ENCODE measurements around the gene TAF11L11. TPM values are rescaled to one million over a fixed set of nuclear protein-coding genes. Genes with fewer than 3 reads are reported as not detected.

TAF11L11 gene
- total RNA-seq (2022; extraction: Qiagen RNA extraction): 0.07 to 0.17 TPM (median 0.10 TPM) in 4 of 5 replicates, not detected in the other

GRCh38 chr5:17603880-17604279 is at the start of gene TAF11L11:
Gene TAF11L11, plus strand, starts transcription at chr5:17604183.

GRCh38 chr5:17585658-17586057 is 18.3 kb upstream of the TAF11L11 start, which contains the start of gene TAF11L7:
Gene TAF11L7, minus strand, starts transcription at chr5:17585758.

GRCh38 chr5:17590860-17591259 is 13.1 kb upstream of the TAF11L11 start, which contains the start of gene TAF11L8:
Gene TAF11L8, minus strand, starts transcription at chr5:17590960.

GRCh38 chr5:17594255-17594654 is 9.7 kb upstream of the TAF11L11 start, which contains the start of gene TAF11L9:
Gene TAF11L9, minus strand, starts transcription at chr5:17594394.

GRCh38 chr5:17597728-17598127 is 6.3 kb upstream of the TAF11L11 start, which contains the start of gene TAF11L10:
Gene TAF11L10, minus strand, starts transcription at chr5:17597828.

GRCh38 chr5:17610092-17610491 is 6.1 kb downstream of the TAF11L11 start, which contains the start of gene TAF11L12:
Gene TAF11L12, plus strand, starts transcription at chr5:17610392.

GRCh38 chr5:17631788-17632187 is 27.8 kb downstream of the TAF11L11 start, which contains the start of gene TAF11L13:
Gene TAF11L13, plus strand, starts transcription at chr5:17632088.

GRCh38 chr5:17634160-17634559 is 30.2 kb downstream of the TAF11L11 start, which contains the start of gene TAF11L14:
Gene TAF11L14, plus strand, starts transcription at chr5:17634460.

Other genes with a start within 250 kb of the TAF11L11 start
- not detected in 5 replicates for gene TAF11L2, start 106.0 kb upstream of the TAF11L11 start, total RNA-seq (2022; extraction: Qiagen RNA extraction)
- gene TAF11L3, start 85.8 kb upstream of the TAF11L11 start, total RNA-seq (2022; extraction: Qiagen RNA extraction): not detected in 5 replicates
- not detected in 5 replicates for gene TAF11L4, start 82.4 kb upstream of the TAF11L11 start, total RNA-seq (2022; extraction: Qiagen RNA extraction)
- gene TAF11L5, start 78.9 kb upstream of the TAF11L11 start, total RNA-seq (2022; extraction: Qiagen RNA extraction): not detected in 5 replicates
- gene TAF11L6, start 75.5 kb upstream of the TAF11L11 start, total RNA-seq (2022; extraction: Qiagen RNA extraction): not detected in 5 replicates
- not detected in 5 replicates for gene TAF11L7, start 18.4 kb upstream of the TAF11L11 start, total RNA-seq (2022; extraction: Qiagen RNA extraction)
- gene TAF11L8, start 13.2 kb upstream of the TAF11L11 start, total RNA-seq (2022; extraction: Qiagen RNA extraction): not detected in 5 replicates
- not detected in 5 replicates for gene TAF11L9, start 9.8 kb upstream of the TAF11L11 start, total RNA-seq (2022; extraction: Qiagen RNA extraction)
- not detected in 5 replicates for gene TAF11L10, start 6.4 kb upstream of the TAF11L11 start, total RNA-seq (2022; extraction: Qiagen RNA extraction)
- gene TAF11L12, start 6.2 kb downstream of the TAF11L11 start, total RNA-seq (2022; extraction: Qiagen RNA extraction): 0.06 to 0.14 TPM in 2 of 5 replicates, not detected in the others
- gene TAF11L13, start 27.9 kb downstream of the TAF11L11 start, total RNA-seq (2022; extraction: Qiagen RNA extraction): not detected in 5 replicates
- gene TAF11L14, start 30.3 kb downstream of the TAF11L11 start, total RNA-seq (2022; extraction: Qiagen RNA extraction): not detected in 5 replicates